DND-41 (cell line): ENCODE measurements around the gene PCSK2.

Experiments used
- ATAC-seq: fragments of 200-7000 bp; cut with Tn5 transposase; 3 replicates; pipeline ENCODE4 v1.9.1; 2021; ENCODE audit warnings: low read depth; ENCODE audit not compliant: insufficient read depth
- DNase-seq: peaks from one replicate; pipeline ENCODE4 v3.0.0-alpha.2; 2020
- H2AFZ ChIP-seq: 2 replicates; pipeline ENCODE4 v1.6.0; 2012; ENCODE audit warnings: low read depth, low read length
- H3K27ac ChIP-seq: 2 replicates; pipeline ENCODE4 v1.5.1; 2012; ENCODE audit warnings: low read length, inconsistent platforms
- H3K27me3 ChIP-seq: fragments of 200-600 bp; sonication (generic); 2 replicates; pipeline ENCODE4 v1.6.0; 2012; ENCODE audit warnings: low read length, mild to moderate bottlenecking, inconsistent platforms; ENCODE audit not compliant: insufficient read depth, poor library complexity
- H3K36me3 ChIP-seq: 2 replicates; pipeline ENCODE4 v1.5.1; 2012; ENCODE audit warnings: low read length, inconsistent platforms; ENCODE audit not compliant: insufficient read depth
- H3K4me1 ChIP-seq: 2 replicates; pipeline ENCODE4 v1.5.1; 2012; ENCODE audit warnings: mild to moderate bottlenecking, low read length; ENCODE audit not compliant: insufficient read depth
- H3K4me2 ChIP-seq: 2 replicates; pipeline ENCODE4 v1.6.0; 2012; ENCODE audit warnings: mild to moderate bottlenecking, moderate library complexity, low read length, inconsistent platforms; ENCODE audit not compliant: insufficient read depth
- H3K4me3 ChIP-seq, 2 experiments: fragments of 200-600 bp in 1 of 2; shearing (Covaris generic) in 1 of 2; 2 replicates each; pipeline ENCODE4 v1.5.1; 2012 to 2016; ENCODE audit warnings: inconsistent platforms in 2 of 2, low read length in 2 of 2, mild to moderate bottlenecking in 2 of 2, low read depth in 1 of 2, moderate library complexity in 1 of 2
- H3K79me2 ChIP-seq: 2 replicates; pipeline ENCODE4 v1.6.0; 2012; ENCODE audit warnings: low read length, inconsistent platforms; ENCODE audit not compliant: insufficient read depth
- H3K9ac ChIP-seq: 2 replicates; pipeline ENCODE4 v1.6.0; 2012; ENCODE audit warnings: low read depth, mild to moderate bottlenecking, inconsistent platforms, low read length, moderate library complexity
- H3K9me3 ChIP-seq: 2 replicates; pipeline ENCODE4 v1.5.1; 2012; ENCODE audit warnings: low read length, moderate library complexity, mild to moderate bottlenecking, inconsistent platforms; ENCODE audit not compliant: insufficient read depth, severe bottlenecking
- H4K20me1 ChIP-seq: 2 replicates; pipeline ENCODE4 v1.6.0; 2012; ENCODE audit warnings: low read length; ENCODE audit not compliant: insufficient read depth
- CTCF ChIP-seq: IDR thresholded peaks from 2 replicates; pipeline ENCODE4 v1.5.1; 2012; ENCODE audit warnings: borderline replicate concordance, low read length, moderate library complexity, mild to moderate bottlenecking; ENCODE audit not compliant: poor library complexity, severe bottlenecking; ENCODE audit errors: extremely low read depth
- EZH2 ChIP-seq: IDR thresholded peaks from 3 replicates; pipeline ENCODE4 v1.6.1; 2012; ENCODE audit warnings: borderline replicate concordance, low read depth, mild to moderate bottlenecking, moderate library complexity, low read length, inconsistent platforms; ENCODE audit not compliant: severe bottlenecking

Gene PCSK2

GRCh38 chr20:17534077-17534476 is 307.2 kb downstream of the PCSK2 start:
- H3K36me3 ChIP-seq: no peaks in the 10 kb centered on the region
- DNase-seq: no peak
- no peak overlapping the region for H3K27ac ChIP-seq
- H3K9me3 ChIP-seq: no peaks in the 10 kb centered on the region
- H3K4me2 ChIP-seq: no peak overlapping the region
- H3K4me3 ChIP-seq: no peak overlapping the region
- no peak overlapping the region for H3K9ac ChIP-seq
- H2AFZ ChIP-seq: no peak overlapping the region
- H3K4me1 ChIP-seq: no peaks in the 10 kb centered on the region
- no peaks in the 10 kb centered on the region for H3K79me2 ChIP-seq
- TF ChIP-seq CTCF: no peak
- TF ChIP-seq EZH2: no peak
- no peaks in the 10 kb centered on the region for H4K20me1 ChIP-seq
- ATAC-seq: no peak
- peaks cover 5% of the 10 kb centered on the region for H3K27me3 ChIP-seq
